Sciatic nerve (tissue), 2 donors: Measurements from ENCODE around the gene ZMIZ1. TPM values are rescaled to one million over a fixed set of nuclear protein-coding genes. Genes with fewer than 3 reads are reported as not detected.

Source experiments
- ATAC-seq: fragments of 200-7000 bp; cut with Tn5 transposase; one replicate; pipeline ENCODE4 v1.9.1; 2020; ENCODE audit warnings: mild to moderate bottlenecking, moderate library complexity
- DNase-seq: peaks from one replicate; pipeline ENCODE4 v3.0.0-alpha.2; 2020; ENCODE audit warnings: low spot score
- intact Hi-C: fragments of 100-400 bp; cut with DNase I; formaldehyde crosslinking; loops from one replicate; pipeline ENCODE4 v1.14.2; 2022
- total RNA-seq: library from RNA; stranded (reverse); fragmentation: NEBNext Ultra II Directional; extraction: Animal tissue kit (Norgen Biotek cat#: 25700); gene quantifications from one replicate; pipeline ENCODE4 v1.2.1, GENCODE V29; 2021
- donor health status: DM: no; HTN: no; CAD: no.
- donor health status: DM: no; HTN: no; CAD: no.

Gene ZMIZ1
- total RNA-seq, 1 donor from 2014 or later = 96.7 TPM

GRCh38 chr10:79221110-79222051 is 152.6 kb downstream of the ZMIZ1 start:
- ATAC-seq = peak; percentile 85
- DNase-seq = no peak
- intact Hi-C loops = no loop called here

DNA sequence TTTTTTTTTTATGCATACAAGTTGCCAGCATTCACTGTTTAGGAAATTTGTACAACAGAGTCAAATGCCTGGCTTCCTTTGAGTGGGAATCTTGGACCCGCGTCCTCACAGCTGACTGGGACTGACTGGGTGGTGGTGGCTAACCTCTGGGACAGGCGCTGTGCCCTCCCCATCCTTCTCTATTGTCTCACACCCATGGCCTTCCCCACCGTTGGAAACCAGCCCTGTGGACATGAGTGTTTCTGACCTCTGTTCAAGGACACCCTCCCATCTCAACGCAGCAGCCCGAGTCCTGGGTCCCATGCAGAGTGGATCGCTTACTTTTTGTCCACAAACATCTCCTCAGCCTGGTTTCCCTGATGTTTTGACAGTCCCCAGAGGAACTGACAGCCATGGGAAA is 153.4 kb downstream of the ZMIZ1 start:
- no peak for ATAC-seq
- intact Hi-C loops = no loop called here
- no peak for DNase-seq

- intact Hi-C loops = no loop called here
- ATAC-seq = peak; percentile 47
- DNase-seq = no peak
Observed at GRCh38 chr10:79223091-79224048, 154.6 kb downstream of the ZMIZ1 start.

GRCh38 chr10:79224263-79224949 is 155.6 kb downstream of the ZMIZ1 start:
- no peak for DNase-seq
- intact Hi-C loops = no loop called here

GRCh38 chr10:79224992-79225391 is 156.2 kb downstream of the ZMIZ1 start:
- intact Hi-C loops = no loop called here
- DNase-seq = no peak
- ATAC-seq = no peak

More at GRCh38 chr10:79224263-79224949, 155.6 kb downstream of the ZMIZ1 start:
- ATAC-seq = no peak

GRCh38 chr10:79226391-79227245 is 157.9 kb downstream of the ZMIZ1 start:
- ATAC-seq (no peak), DNase-seq (no peak)
- intact Hi-C loops = no loop called here

GRCh38 chr10:79229071-79229541 is 160.3 kb downstream of the ZMIZ1 start:
- DNase-seq (no peak), ATAC-seq (no peak)
- intact Hi-C loops = no loop called here

- intact Hi-C loops = no loop called here
- ATAC-seq = no peak
- DNase-seq = no peak
Observed at GRCh38 chr10:79229830-79230327, 161.1 kb downstream of the ZMIZ1 start.

- intact Hi-C loops = no loop called here
- peak; percentile 35 for ATAC-seq
- no peak for DNase-seq
Observed at GRCh38 chr10:79230328-79230830, 161.6 kb downstream of the ZMIZ1 start.

- no peak for DNase-seq
- intact Hi-C loops = no loop called here
- peak; percentile 7 for ATAC-seq
Observed at GRCh38 chr10:79230850-79231249, 162.1 kb downstream of the ZMIZ1 start.

- intact Hi-C loops = no loop called here
- ATAC-seq (no peak), DNase-seq (no peak)
Observed at GRCh38 chr10:79231908-79232307, 163.1 kb downstream of the ZMIZ1 start.

- intact Hi-C loops = no loop called here
- no peak for DNase-seq
- ATAC-seq = no peak
Observed at GRCh38 chr10:79232864-79233263, 164.1 kb downstream of the ZMIZ1 start.

- no peak for ATAC-seq
- intact Hi-C loops = no loop called here
- no peak for DNase-seq
Observed at GRCh38 chr10:79234391-79235315, 165.9 kb downstream of the ZMIZ1 start.

DNA sequence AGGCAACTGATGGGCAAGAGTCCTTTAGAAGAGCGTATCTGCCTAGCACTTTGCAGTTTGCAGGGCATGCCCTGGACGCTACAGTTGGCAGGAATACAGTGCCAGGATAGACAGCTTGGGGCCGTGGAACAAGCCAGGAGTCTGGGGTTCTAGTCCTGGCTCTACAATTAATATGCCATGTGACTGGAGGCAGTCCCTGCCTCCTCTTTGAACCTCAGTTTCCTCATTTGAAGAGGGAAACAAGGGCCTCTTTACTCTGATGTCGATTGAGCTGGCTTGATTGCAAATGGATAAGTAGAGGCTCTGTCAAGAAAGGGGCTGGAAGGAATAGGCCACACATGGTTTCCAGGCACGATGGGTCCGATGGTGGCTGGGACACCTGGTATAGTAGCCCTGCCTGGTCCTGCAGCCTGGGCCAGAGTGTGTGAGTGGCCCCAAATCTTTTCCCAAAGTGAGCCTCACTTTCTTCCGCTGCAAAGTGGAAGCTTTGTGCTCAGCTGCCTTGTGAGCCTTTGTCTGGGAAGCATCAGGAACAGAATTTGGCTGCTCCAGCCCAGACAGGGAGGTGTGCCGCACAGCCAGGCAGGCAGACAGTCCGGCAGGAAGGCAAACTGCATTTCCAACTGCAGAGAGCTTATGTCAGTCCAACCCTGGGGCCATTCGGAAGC is 167.1 kb downstream of the ZMIZ1 start:
- no peak for DNase-seq
- no peak for ATAC-seq
- intact Hi-C loops = no loop called here

GRCh38 chr10:79236433-79236765 is 167.6 kb downstream of the ZMIZ1 start:
- DNase-seq = no peak
- no peak for ATAC-seq
- intact Hi-C loops = no loop called here

GRCh38 chr10:79237454-79238157 is 168.8 kb downstream of the ZMIZ1 start:
- DNase-seq = no peak
- intact Hi-C loops = no loop called here
- no peak for ATAC-seq
